GM12878 (cell line): Measurements from ENCODE around the gene LRRTM3. TPM values are rescaled to one million over a fixed set of nuclear protein-coding genes. Genes with fewer than 3 reads are reported as not detected.

Experiments used
- ATAC-seq: fragments of 200-7000 bp; cut with Tn5 transposase; 3 replicates; pipeline ENCODE4 v1.9.1; 2020; ENCODE audit warnings: mild to moderate bottlenecking, moderate library complexity
- BruUV-seq: library from RNA; stranded (reverse); fragments of 400-500 nt; replicated peaks from 2 replicates; lab custom pipeline; 2021; lab: Mats Ljungman, UMichigan
- CTCF ChIA-PET: fragments of 300-600 bp; sonication (Branson Sonifier 250); formaldehyde crosslinking; extraction: SDS; loops from one replicate; lab custom pipeline; 2021; ENCODE audit warnings: inconsistent platforms; lab: Yijun Ruan, JAX
- POLR2A ChIA-PET: fragments of 350-600 bp; formaldehyde crosslinking; extraction: SDS; loops from one replicate; lab custom pipeline; 2021; ENCODE audit warnings: inconsistent platforms; lab: Charles Lee
- RAD21 ChIA-PET: fragments of 300-600 bp; sonication (Branson Sonifier 250); formaldehyde crosslinking; loops from one replicate; lab custom pipeline; 2023; ENCODE audit warnings: antibody characterized with exemption; ENCODE audit not compliant: unreplicated experiment; lab: Charles Lee
- SMC1A ChIA-PET: fragments of 300-600 bp; sonication (Branson Sonifier 250); formaldehyde crosslinking; loops from one replicate; lab custom pipeline; 2023; ENCODE audit not compliant: unreplicated experiment, uncharacterized antibody; lab: Charles Lee
- DNase-seq: peaks from one replicate; pipeline ENCODE4 v3.0.0-alpha.2; 2011; ENCODE audit warnings: low read depth, low spot score
- FAIRE-seq: peaks from 3 replicates; lab custom pipeline; 2011; peaks lifted over from hg19 to GRCh38; lab: Jason Lieb, UNC
- H2AFZ ChIP-seq: 2 replicates; pipeline ENCODE4 v1.6.0; 2011; ENCODE audit warnings: low read depth, low read length, control low read depth; ENCODE audit not compliant: control insufficient read depth
- H3K27ac ChIP-seq: 2 replicates; pipeline ENCODE4 v1.5.1; 2011; ENCODE audit warnings: control low read depth; ENCODE audit not compliant: control insufficient read depth, insufficient read depth
- H3K27me3 ChIP-seq, 2 experiments: replicated peaks in 1 of 2; 2 replicates each; pipeline versions ENCODE4 v1.6.0 to v1.6.1; 2011; ENCODE audit warnings: low read length in 1 of 2; ENCODE audit not compliant: control insufficient read depth in 2 of 2, insufficient read depth in 2 of 2
- H3K36me3 ChIP-seq, 2 experiments: 2 replicates each; pipeline ENCODE4 v1.5.1; 2011; ENCODE audit warnings: low read length in 1 of 2; ENCODE audit not compliant: control insufficient read depth in 2 of 2, insufficient read depth in 2 of 2
- H3K4me1 ChIP-seq: 2 replicates; pipeline ENCODE4 v1.6.1; 2011; ENCODE audit warnings: mild to moderate bottlenecking, low read length, moderate library complexity, mixed read lengths; ENCODE audit not compliant: control insufficient read depth, insufficient read depth
- H3K4me2 ChIP-seq: 2 replicates; pipeline ENCODE4 v1.6.0; 2011; ENCODE audit warnings: control low read depth; ENCODE audit not compliant: control insufficient read depth, insufficient read depth
- H3K4me3 ChIP-seq: fragments of 200-600 bp; sonication (generic); 2 replicates; pipeline ENCODE4 v1.5.1; 2016
- H3K79me2 ChIP-seq: 2 replicates; pipeline ENCODE4 v1.6.0; 2011; ENCODE audit warnings: low read length; ENCODE audit not compliant: control insufficient read depth, insufficient read depth
- H3K9ac ChIP-seq: 2 replicates; pipeline ENCODE4 v1.8.0; 2011; ENCODE audit warnings: low read length, control low read depth, mixed read lengths; ENCODE audit not compliant: control insufficient read depth, insufficient read depth
- H3K9me3 ChIP-seq: replicated peaks from 3 replicates; pipeline ENCODE4 v1.5.1; 2011; ENCODE audit warnings: mild to moderate bottlenecking, low read length; ENCODE audit not compliant: control insufficient read depth, insufficient read depth
- H4K20me1 ChIP-seq: 2 replicates; pipeline ENCODE4 v1.6.0; 2011; ENCODE audit not compliant: control insufficient read depth, insufficient read depth
- FOS ChIP-seq: IDR thresholded peaks from 3 replicates; pipeline ENCODE4 v1.6.1; 2011; ENCODE audit warnings: borderline replicate concordance; ENCODE audit not compliant: insufficient read length; ENCODE audit errors: extremely low read depth
- NBN ChIP-seq: fragments of 450-650 bp; IDR thresholded peaks from 2 replicates; pipeline ENCODE4 v1.6.1; 2016
- RB1 ChIP-seq: fragments of 450-650 bp; formaldehyde crosslinking; IDR thresholded peaks from 2 replicates; pipeline ENCODE4 v1.6.1; 2017; ENCODE audit warnings: mild to moderate bottlenecking, borderline replicate concordance
- RCOR1 ChIP-seq: conservative IDR thresholded peaks from 2 replicates; pipeline ENCODE4 v1.6.1; 2012; ENCODE audit warnings: low read depth, low read length, improper control_type of control experiment
- RUNX3 ChIP-seq: IDR thresholded peaks from 2 replicates; pipeline ENCODE4 v1.6.1; 2012; ENCODE audit warnings: low read length, inconsistent platforms
- WGBS: methylation state at CpG from one replicate; pipeline ENCODE4 v1.1.6; 2016; ENCODE audit warnings: low lambda C conversion rate; ENCODE audit not compliant: insufficient replicate concordance, insufficient coverage; ENCODE audit errors: missing lambda C conversion rate; 5-methylcytosine and 5-hydroxymethylcytosine counted together
- in situ Hi-C: fragments of 300-500 bp; cut with MboI; formaldehyde crosslinking; loops from 9 replicates; pipeline ENCODE4 v1.14.3; 2018; ENCODE audit warnings: mixed read lengths
- intact Hi-C: fragments of 100-400 bp; cut with micrococcal nuclease; formaldehyde crosslinking; loops from one replicate; pipeline ENCODE4 v1.14.2; 2022; ENCODE audit not compliant: unreplicated experiment
- polyA plus RNA-seq, 11 experiments: library from polyadenylated mRNA; depleted of rRNA in 4 of 11; unstranded in 6 of 11; stranded (reverse) in 5 of 11; fragments of >200 nt; fragmentation: Nextera tagmentation in 4 of 11; fragmentation: Illumina TruSeq in 1 of 11; extraction: Ambion mirVana in 4 of 11; extraction: Trizol in 1 of 11; gene quantifications; 1 replicate in 1 of 11; 2 replicates in 10 of 11; pipeline versions ENCODE4 v1.2.1 to v1.2.3, GENCODE V29; 2011 to 2016; ENCODE audit warnings: inconsistent platforms in 2 of 11, missing spikeins in 2 of 11, low read depth in 1 of 11
- total RNA-seq, 4 experiments: library from RNA; depleted of rRNA in 3 of 4; stranded (reverse); fragments of >200 nt in 3 of 4; fragmentation: Illumina TruSeq in 1 of 4; extraction: Trizol in 1 of 4; gene quantifications; 2 replicates each; pipeline versions ENCODE4 v1.2.1 to v1.2.3, GENCODE V29; 2013 to 2021
- TF ChIP-seq, protein P1 (sequence below): fragments of 450-650 bp; IDR thresholded peaks from 2 replicates; pipeline ENCODE4 v1.6.1; 2017; ENCODE audit warnings: mild to moderate bottlenecking, moderate library complexity

The LRRTM3 gene
- total and polyA plus RNA-seq, 10 of the 15 experiments (the other 5 are each of a cell fraction or from before 2014, with no cell fraction given) = not detected

DNA sequence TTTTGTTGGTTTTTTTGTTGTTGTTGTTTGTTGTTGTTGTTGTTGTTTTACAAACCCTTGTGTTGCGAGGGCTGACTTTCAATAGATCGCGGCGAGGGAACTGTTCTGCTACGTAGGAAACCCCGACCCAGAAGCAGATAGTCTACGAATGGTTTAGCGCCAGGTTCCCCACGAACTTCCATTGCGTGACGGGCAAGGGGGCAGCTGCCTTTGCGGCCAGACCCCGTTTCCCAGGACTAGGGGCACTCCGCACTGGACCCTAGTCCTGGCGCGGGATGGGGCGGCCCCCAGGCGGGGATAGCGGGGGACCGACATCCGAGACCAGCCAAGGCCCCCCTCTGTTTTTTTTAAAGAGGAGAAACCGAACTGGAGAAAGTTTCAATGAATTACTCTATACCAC, 119.6 kb downstream of the LRRTM3 start:
- POLR2A ChIA-PET = no interaction called here
- no TSS peak for BruUV-seq
- H2AFZ ChIP-seq = no peak overlapping the region

More for the DNA sequence above, 119.6 kb downstream of the LRRTM3 start:
- Histone ChIP-seq H3K4me1 (no peaks in the 10 kb centered on the region), H3K9ac (no peak overlapping the region), H3K79me2 (no peaks in the 10 kb centered on the region), H3K27me3 (no peaks in the 10 kb centered on the region), H3K27ac (no peak overlapping the region), H3K9me3 (no peaks in the 10 kb centered on the region), H3K36me3 (no peaks in the 10 kb centered on the region), H3K4me2 (no peak overlapping the region), H3K4me3 (no peak overlapping the region), H4K20me1 (no peaks in the 10 kb centered on the region)
- DNase-seq (no peak), FAIRE-seq (no peak), ATAC-seq (no peak)
- intact Hi-C loops = no loop called here
- TF ChIP-seq RUNX3 (no peak), RCOR1 (no peak), NBN (no peak), RB1 (no peak), FOS (no peak)
- TF ChIP-seq, protein P1, sequence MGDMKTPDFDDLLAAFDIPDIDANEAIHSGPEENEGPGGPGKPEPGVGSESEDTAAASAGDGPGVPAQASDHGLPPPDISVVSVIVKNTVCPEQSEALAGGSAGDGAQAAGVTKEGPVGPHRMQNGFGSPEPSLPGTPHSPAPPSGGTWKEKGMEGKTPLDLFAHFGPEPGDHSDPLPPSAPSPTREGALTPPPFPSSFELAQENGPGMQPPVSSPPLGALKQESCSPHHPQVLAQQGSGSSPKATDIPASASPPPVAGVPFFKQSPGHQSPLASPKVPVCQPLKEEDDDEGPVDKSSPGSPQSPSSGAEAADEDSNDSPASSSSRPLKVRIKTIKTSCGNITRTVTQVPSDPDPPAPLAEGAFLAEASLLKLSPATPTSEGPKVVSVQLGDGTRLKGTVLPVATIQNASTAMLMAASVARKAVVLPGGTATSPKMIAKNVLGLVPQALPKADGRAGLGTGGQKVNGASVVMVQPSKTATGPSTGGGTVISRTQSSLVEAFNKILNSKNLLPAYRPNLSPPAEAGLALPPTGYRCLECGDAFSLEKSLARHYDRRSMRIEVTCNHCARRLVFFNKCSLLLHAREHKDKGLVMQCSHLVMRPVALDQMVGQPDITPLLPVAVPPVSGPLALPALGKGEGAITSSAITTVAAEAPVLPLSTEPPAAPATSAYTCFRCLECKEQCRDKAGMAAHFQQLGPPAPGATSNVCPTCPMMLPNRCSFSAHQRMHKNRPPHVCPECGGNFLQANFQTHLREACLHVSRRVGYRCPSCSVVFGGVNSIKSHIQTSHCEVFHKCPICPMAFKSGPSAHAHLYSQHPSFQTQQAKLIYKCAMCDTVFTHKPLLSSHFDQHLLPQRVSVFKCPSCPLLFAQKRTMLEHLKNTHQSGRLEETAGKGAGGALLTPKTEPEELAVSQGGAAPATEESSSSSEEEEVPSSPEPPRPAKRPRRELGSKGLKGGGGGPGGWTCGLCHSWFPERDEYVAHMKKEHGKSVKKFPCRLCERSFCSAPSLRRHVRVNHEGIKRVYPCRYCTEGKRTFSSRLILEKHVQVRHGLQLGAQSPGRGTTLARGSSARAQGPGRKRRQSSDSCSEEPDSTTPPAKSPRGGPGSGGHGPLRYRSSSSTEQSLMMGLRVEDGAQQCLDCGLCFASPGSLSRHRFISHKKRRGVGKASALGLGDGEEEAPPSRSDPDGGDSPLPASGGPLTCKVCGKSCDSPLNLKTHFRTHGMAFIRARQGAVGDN = no peak
- SMC1A ChIA-PET = interaction anchor here (0.7 kb wide), 1 partner anchor 66 kb away, joined by 3 read pairs; no protein-coding TSS in a partner anchor
- in situ Hi-C loops = no loop called here
- RAD21 ChIA-PET = no interaction called here
- CTCF ChIA-PET = no interaction called here
- 63% methylated on average over 16 of the region's 22 CpGs for WGBS
